SK-N-SH (cell line): ENCODE results near the gene PDIA5. TPM values are rescaled to one million over a fixed set of nuclear protein-coding genes. Genes with fewer than 3 reads are reported as not detected.

ENCODE experiments used
- CTCF ChIA-PET: fragments of 300-600, 350-600 bp; formaldehyde crosslinking; extraction: SDS; loops from one replicate; lab custom pipeline; 2021; lab: Yijun Ruan, JAX
- POLR2A ChIA-PET: fragments of 350-600 bp; sonication (Branson Sonifier 250); formaldehyde crosslinking; extraction: SDS; loops from one replicate; lab custom pipeline; 2020; ENCODE audit warnings: antibody characterized with exemption, inconsistent platforms; lab: Yijun Ruan, JAX
- DNase-seq: peaks from one replicate; pipeline ENCODE4 v3.0.0; 2012
- H2AFZ ChIP-seq: fragments of 200-600 bp; sonication (generic); 2 replicates; pipeline ENCODE4 v1.8.1; 2016; ENCODE audit warnings: antibody characterized with exemption, mild to moderate bottlenecking, low read depth
- H3F3A ChIP-seq: fragments of 200-600 bp; sonication (generic); replicated peaks from 2 replicates; pipeline ENCODE3; 2016; ENCODE audit warnings: antibody characterized with exemption, mild to moderate bottlenecking; ENCODE audit not compliant: insufficient read depth
- H3K27ac ChIP-seq, 2 experiments: fragments of 200-500 bp in 1 of 2; fragments of 200-600 bp in 1 of 2; sonication (Bioruptor generic) in 1 of 2; sonication (generic), shearing (Covaris generic) in 1 of 2; 2 replicates each; pipeline versions ENCODE4 v1.5.1 to v1.6.1; 2014 to 2016; ENCODE audit warnings: low read depth in 2 of 2, inconsistent platforms in 1 of 2, low read length in 1 of 2, mild to moderate bottlenecking in 1 of 2, mixed read lengths in 1 of 2
- H3K27me3 ChIP-seq: fragments of 200-600 bp; sonication (generic), shearing (Covaris generic); 2 replicates; pipeline ENCODE4 v1.6.1; 2016; ENCODE audit warnings: mixed run types; ENCODE audit not compliant: insufficient read depth
- H3K36me3 ChIP-seq, 2 experiments: fragments of 200-500 bp in 1 of 2; fragments of 200-600 bp in 1 of 2; sonication (Bioruptor generic) in 1 of 2; sonication (generic) in 1 of 2; replicated peaks in 1 of 2; 2 replicates each; pipeline versions ENCODE3 to v1.5.1; 2014 to 2016; ENCODE audit warnings: low read length in 1 of 2, mild to moderate bottlenecking in 1 of 2; ENCODE audit not compliant: insufficient read depth in 2 of 2, control insufficient read depth in 1 of 2
- H3K4me1 ChIP-seq, 2 experiments: fragments of 200-500 bp in 1 of 2; fragments of 200-600 bp in 1 of 2; sonication (Bioruptor generic) in 1 of 2; sonication (generic), shearing (Covaris generic) in 1 of 2; 2 replicates each; pipeline versions ENCODE4 v1.5.1 to v1.6.1; 2014 to 2016; ENCODE audit warnings: low read depth in 1 of 2, low read length in 1 of 2, mixed run types in 1 of 2; ENCODE audit not compliant: insufficient read depth in 2 of 2, control insufficient read depth in 1 of 2
- H3K4me2 ChIP-seq: fragments of 200-600 bp; sonication (generic), shearing (Covaris generic); 2 replicates; pipeline ENCODE4 v1.6.1; 2017; ENCODE audit warnings: mixed run types
- H3K4me3 ChIP-seq, 2 experiments: fragments of 200-500 bp in 1 of 2; fragments of 200-600 bp in 1 of 2; sonication (Bioruptor generic) in 1 of 2; sonication (generic), shearing (Covaris generic) in 1 of 2; 2 replicates each; pipeline versions ENCODE4 v1.5.1 to v1.8.1; 2014 to 2016; ENCODE audit warnings: low read depth in 2 of 2, inconsistent platforms in 1 of 2, low read length in 1 of 2, mild to moderate bottlenecking in 1 of 2, mixed read lengths in 1 of 2, moderate library complexity in 1 of 2
- H3K79me2 ChIP-seq: fragments of 200-600 bp; sonication (generic); 2 replicates; pipeline ENCODE4 v1.8.1; 2017; ENCODE audit warnings: mild to moderate bottlenecking; ENCODE audit not compliant: insufficient read depth
- H3K9ac ChIP-seq: fragments of 200-600 bp; sonication (generic); 2 replicates; pipeline ENCODE4 v1.6.1; 2017; ENCODE audit warnings: mixed run types
- H3K9me2 ChIP-seq: fragments of 200-600 bp; sonication (generic); 2 replicates; pipeline ENCODE4 v1.6.1; 2017; ENCODE audit warnings: mixed run types
- H3K9me3 ChIP-seq: fragments of 200-600 bp; sonication (generic); 2 replicates; pipeline ENCODE4 v1.6.1; 2017; ENCODE audit warnings: mixed run types, mild to moderate bottlenecking, moderate library complexity
- H4K20me1 ChIP-seq: fragments of 200-600 bp; sonication (generic); 2 replicates; pipeline ENCODE4 v1.6.1; 2017; ENCODE audit warnings: mild to moderate bottlenecking, mixed run types; ENCODE audit not compliant: insufficient read depth
- CHD2 ChIP-seq: fragments of 150-350 bp; IDR thresholded peaks from 2 replicates; pipeline ENCODE4 v1.6.1; 2018; ENCODE audit warnings: low read length; ENCODE audit not compliant: partially characterized antibody
- CTCF ChIP-seq: fragments of 200-600 bp; sonication (generic); IDR thresholded peaks from 2 replicates; pipeline ENCODE4 v1.6.1; 2017; ENCODE audit warnings: antibody characterized with exemption, mild to moderate bottlenecking, moderate library complexity
- EP300 ChIP-seq, 2 experiments: IDR thresholded peaks; 2 replicates each; pipeline versions ENCODE4 v1.4.0 to v1.6.1; 2012; ENCODE audit warnings: borderline replicate concordance in 1 of 2, low read depth in 1 of 2, low read length in 1 of 2
- EZH2phosphoT487 ChIP-seq: fragments of 200-600 bp; sonication (generic); IDR thresholded peaks from 2 replicates; pipeline ENCODE4 v1.6.1; 2017; ENCODE audit warnings: low read depth, mixed run types, mild to moderate bottlenecking, antibody characterized with exemption, moderate library complexity, borderline replicate concordance
- FOSL2 ChIP-seq: IDR thresholded peaks from 2 replicates; pipeline ENCODE4 v1.4.0; 2012; ENCODE audit warnings: low read depth, mild to moderate bottlenecking, moderate library complexity, borderline replicate concordance
- FOXM1 ChIP-seq: IDR thresholded peaks from 2 replicates; pipeline ENCODE4 v1.4.0; 2012; ENCODE audit warnings: low read depth, mild to moderate bottlenecking
- GABPA ChIP-seq: IDR thresholded peaks from 2 replicates; pipeline ENCODE4 v1.4.0; 2012; ENCODE audit warnings: low read depth, mild to moderate bottlenecking
- NRF1 ChIP-seq: IDR thresholded peaks from 2 replicates; pipeline ENCODE4 v1.6.1; 2012; ENCODE audit warnings: low read depth, mild to moderate bottlenecking, low read length
- PBX3 ChIP-seq: IDR thresholded peaks from 2 replicates; pipeline ENCODE4; 2012
- RAD21 ChIP-seq: IDR thresholded peaks from 2 replicates; pipeline ENCODE4 v1.6.1; 2012; ENCODE audit warnings: mild to moderate bottlenecking, low read length
- RCOR1 ChIP-seq: fragments of 150-350 bp; IDR thresholded peaks from 2 replicates; pipeline ENCODE4 v1.6.1; 2017; ENCODE audit warnings: antibody characterized with exemption, low read length
- SIN3A ChIP-seq: IDR thresholded peaks from 2 replicates; pipeline ENCODE4 v1.6.1; 2012; ENCODE audit warnings: low read depth, mild to moderate bottlenecking, low read length, moderate library complexity, borderline replicate concordance
- SMC3 ChIP-seq: IDR thresholded peaks from 2 replicates; pipeline ENCODE4 v1.6.1; 2012; ENCODE audit warnings: low read depth, low read length, improper control_type of control experiment
- TAF1 ChIP-seq: IDR thresholded peaks from 2 replicates; pipeline ENCODE4 v1.6.1; 2012; ENCODE audit warnings: low read depth, mild to moderate bottlenecking, low read length, moderate library complexity, borderline replicate concordance
- USF1 ChIP-seq: IDR thresholded peaks from 2 replicates; pipeline ENCODE4 v1.4.0; 2012; ENCODE audit warnings: low read depth, borderline replicate concordance
- WGBS: methylation state at CpG from one replicate; pipeline ENCODE4 v1.1.6; 2017; ENCODE audit warnings: low lambda C conversion rate; 5-methylcytosine and 5-hydroxymethylcytosine counted together
- polyA plus RNA-seq, 3 experiments: library from polyadenylated mRNA; depleted of rRNA; stranded (reverse); fragments of >200 nt; gene quantifications; 2 replicates each; pipeline ENCODE4 v1.2.3, GENCODE V29; 2012

Gene PDIA5
- polyA plus RNA-seq, 1 of the 3 experiments (the other 2 are of a cell fraction), result 28.6 TPM

- TF ChIP-seq CHD2 (no peak), FOXM1 (no peak), RCOR1 (no peak), FOSL2 (no peak), USF1 (no peak), EZH2phosphoT487 (no peak), CTCF (no peak), SMC3 (no peak), NRF1 (no peak), RAD21 (no peak), PBX3 (no peak), TAF1 (no peak), EP300 (IDR thresholded peaks at IDR 0.05; ENCODE audit: borderline replicate concordance in 1 of 2, low read depth in 1 of 2, low read length in 1 of 2) (no peak), SIN3A (no peak), GABPA (no peak)
- Histone ChIP-seq H3K4me3 (no peak overlapping the region), H3K79me2 (peaks cover 40% of the 10 kb centered on the region), H2AFZ (no peak overlapping the region), H3K36me3 (peaks cover 0 to 21% of the 10 kb centered on the region in 2 experiments), H3K4me1 (peaks cover 0 to 59% of the 10 kb centered on the region in 2 experiments; a peak in 1 of 4 replicates), H3K9me2 (no peaks in the 10 kb centered on the region), H3K27me3 (no peaks in the 10 kb centered on the region), H3K27ac (no peak overlapping the region), H3F3A (no peaks in the 10 kb centered on the region), H3K4me2 (no peak overlapping the region), H3K9me3 (no peaks in the 10 kb centered on the region), H4K20me1 (peaks cover 37% of the 10 kb centered on the region; the same call in 1 of the 2 replicates), H3K9ac (no peak overlapping the region)
- WGBS, result 94% methylated on average over 8 of the region's 8 CpGs
- DNase-seq, result no peak
- ChIA-PET CTCF (interaction anchor here (1.2 kb wide), 1 partner anchor 9 kb away, joined by 4 read pairs; no protein-coding TSS in a partner anchor), POLR2A (no interaction called here)
Observed at GRCh38 chr3:123093696-123094095, 26.9 kb downstream of the PDIA5 start.
